Measurements from ENCODE around the gene POLR2E. TPM values are rescaled to one million over a fixed set of nuclear protein-coding genes. Genes with fewer than 3 reads are reported as not detected.

The POLR2E gene
- total RNA-seq, 1 donor, result 91.2 TPM

DNA sequence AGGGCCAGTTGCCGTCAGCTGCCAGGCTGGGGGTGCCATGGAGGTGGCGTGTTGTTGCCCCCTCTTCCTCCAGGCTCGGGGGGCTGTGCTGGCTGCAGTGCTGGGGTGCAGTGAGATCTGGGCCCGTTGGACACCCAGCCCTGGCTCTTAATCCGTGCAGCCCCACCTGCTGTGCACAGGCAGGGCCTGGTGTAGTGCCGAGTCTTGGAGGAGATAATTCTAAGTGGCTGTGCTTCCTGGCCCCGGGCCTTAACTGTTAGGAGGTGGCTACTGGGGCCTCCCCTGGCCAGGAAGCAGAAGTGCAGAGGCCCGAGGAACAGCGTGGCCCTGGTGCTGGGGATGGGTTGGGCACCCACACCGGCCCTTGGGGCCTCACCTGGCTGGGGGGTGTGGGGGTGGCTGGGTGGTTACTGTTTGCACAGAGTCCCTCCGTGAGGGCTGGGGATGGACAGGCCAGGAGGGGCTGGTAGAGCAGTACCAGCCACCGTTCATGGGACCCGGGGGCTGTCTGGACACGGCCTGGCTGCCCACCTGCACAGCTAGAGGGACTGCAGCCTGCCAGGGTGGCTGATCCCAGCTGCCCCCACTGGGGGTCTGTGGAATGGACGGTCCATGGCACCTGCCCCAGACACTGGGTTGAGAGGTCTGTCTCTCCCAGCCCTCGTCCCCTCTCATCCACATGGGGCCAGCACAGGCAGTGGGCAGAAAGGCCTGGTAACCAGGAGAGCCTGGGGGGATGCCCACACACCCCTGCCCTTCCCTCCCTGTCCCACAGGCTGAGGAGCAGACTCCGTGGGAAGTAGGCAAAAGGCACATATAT is 11.9 kb upstream of the POLR2E start:
- peak; percentile 67 for DNase-seq (ENCODE audit: low read depth)
- H3K4me3 ChIP-seq (ENCODE audit: low read depth, low read length), result no peak overlapping the region
- TF ChIP-seq, protein P1, sequence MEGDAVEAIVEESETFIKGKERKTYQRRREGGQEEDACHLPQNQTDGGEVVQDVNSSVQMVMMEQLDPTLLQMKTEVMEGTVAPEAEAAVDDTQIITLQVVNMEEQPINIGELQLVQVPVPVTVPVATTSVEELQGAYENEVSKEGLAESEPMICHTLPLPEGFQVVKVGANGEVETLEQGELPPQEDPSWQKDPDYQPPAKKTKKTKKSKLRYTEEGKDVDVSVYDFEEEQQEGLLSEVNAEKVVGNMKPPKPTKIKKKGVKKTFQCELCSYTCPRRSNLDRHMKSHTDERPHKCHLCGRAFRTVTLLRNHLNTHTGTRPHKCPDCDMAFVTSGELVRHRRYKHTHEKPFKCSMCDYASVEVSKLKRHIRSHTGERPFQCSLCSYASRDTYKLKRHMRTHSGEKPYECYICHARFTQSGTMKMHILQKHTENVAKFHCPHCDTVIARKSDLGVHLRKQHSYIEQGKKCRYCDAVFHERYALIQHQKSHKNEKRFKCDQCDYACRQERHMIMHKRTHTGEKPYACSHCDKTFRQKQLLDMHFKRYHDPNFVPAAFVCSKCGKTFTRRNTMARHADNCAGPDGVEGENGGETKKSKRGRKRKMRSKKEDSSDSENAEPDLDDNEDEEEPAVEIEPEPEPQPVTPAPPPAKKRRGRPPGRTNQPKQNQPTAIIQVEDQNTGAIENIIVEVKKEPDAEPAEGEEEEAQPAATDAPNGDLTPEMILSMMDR (IDR thresholded peaks at IDR 0.05; ENCODE audit: insufficient read depth, low read length), result peak; percentile 35

DNA sequence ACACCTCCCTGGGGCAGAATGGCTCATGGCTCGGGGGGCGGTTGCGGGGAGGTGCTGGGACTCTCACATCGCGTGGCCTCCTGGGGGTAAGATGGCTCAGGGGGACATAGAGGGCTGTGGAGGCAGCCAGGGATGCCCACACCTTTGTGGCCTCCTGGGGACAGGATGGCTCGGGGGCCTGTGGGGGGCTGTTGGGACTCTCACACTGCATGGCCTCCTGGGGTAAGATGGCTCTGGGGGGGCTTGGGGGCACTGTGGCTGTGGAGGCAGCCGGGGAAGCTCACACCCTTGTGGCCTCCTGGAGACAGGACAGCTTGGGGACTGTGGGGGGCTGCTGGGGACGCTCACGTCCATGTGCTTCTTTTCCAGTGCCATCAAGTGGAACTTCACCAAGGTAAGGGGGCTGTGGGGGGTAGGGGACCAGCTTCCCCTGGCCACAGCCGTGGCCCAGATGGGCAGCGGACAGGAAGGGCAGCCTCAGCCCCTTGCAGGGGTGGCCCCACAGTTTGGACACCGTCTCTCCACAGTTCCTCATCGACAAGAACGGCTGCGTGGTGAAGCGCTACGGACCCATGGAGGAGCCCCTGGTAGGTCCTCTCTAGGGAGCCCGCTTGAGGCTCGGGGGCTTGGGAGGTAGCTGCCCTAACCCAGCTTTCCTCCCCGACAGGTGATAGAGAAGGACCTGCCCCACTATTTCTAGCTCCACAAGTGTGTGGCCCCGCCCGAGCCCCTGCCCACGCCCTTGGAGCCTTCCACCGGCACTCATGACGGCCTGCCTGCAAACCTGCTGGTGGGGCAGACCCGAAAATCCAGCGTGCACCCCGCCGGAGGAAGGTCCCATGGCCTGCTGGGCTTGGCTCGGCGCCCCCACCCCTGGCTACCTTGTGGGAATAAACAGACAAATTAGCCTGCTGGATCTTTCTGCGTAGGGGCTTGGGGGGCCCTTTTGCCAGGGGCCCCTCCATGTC is 11.0 kb upstream of the POLR2E start:
- no peak for DNase-seq (ENCODE audit: low read depth)
- TF ChIP-seq, protein P1 (IDR thresholded peaks at IDR 0.05; ENCODE audit: insufficient read depth, low read length), result peak; percentile 5
- peak overlapping the region; percentile 80 for H3K4me3 ChIP-seq (ENCODE audit: low read depth, low read length)

DNA sequence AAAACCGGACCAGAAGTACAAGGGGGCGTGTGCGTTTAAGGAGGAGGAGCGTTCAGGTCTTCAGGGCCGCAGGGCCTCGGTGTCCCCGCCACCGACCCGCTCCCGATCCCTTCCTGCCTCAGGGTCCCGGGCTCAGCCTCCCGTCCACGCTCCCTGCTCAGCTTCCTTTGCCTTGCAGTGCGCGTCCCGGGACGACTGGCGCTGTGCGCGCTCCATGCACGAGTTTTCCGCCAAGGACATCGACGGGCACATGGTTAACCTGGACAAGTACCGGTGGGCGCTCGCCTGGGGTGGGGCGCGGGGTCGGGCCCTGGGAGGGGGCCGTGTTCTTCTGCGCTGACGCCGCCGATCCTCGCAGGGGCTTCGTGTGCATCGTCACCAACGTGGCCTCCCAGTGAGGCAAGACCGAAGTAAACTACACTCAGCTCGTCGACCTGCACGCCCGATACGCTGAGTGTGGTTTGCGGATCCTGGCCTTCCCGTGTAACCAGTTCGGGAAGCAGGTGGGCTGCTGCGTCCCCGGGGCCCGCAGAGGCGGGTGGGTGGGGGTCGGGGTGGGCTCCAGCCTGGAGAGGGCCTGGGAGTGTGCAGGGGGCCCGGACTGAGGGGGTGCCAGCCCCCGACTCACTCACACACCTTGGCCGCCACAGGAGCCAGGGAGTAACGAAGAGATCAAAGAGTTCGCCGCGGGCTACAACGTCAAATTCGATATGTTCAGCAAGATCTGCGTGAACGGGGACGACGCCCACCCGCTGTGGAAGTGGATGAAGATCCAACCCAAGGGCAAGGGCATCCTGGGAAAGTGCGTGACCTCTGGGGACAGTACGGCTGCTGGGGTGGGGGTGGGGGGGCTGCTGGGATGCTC is 10.1 kb upstream of the POLR2E start:
- peak overlapping the region; percentile 80 for H3K4me3 ChIP-seq (ENCODE audit: low read depth, low read length)
- TF ChIP-seq, protein P1 (IDR thresholded peaks at IDR 0.05; ENCODE audit: insufficient read depth, low read length), result no peak
- peak; percentile 49 for DNase-seq (ENCODE audit: low read depth)

DNA sequence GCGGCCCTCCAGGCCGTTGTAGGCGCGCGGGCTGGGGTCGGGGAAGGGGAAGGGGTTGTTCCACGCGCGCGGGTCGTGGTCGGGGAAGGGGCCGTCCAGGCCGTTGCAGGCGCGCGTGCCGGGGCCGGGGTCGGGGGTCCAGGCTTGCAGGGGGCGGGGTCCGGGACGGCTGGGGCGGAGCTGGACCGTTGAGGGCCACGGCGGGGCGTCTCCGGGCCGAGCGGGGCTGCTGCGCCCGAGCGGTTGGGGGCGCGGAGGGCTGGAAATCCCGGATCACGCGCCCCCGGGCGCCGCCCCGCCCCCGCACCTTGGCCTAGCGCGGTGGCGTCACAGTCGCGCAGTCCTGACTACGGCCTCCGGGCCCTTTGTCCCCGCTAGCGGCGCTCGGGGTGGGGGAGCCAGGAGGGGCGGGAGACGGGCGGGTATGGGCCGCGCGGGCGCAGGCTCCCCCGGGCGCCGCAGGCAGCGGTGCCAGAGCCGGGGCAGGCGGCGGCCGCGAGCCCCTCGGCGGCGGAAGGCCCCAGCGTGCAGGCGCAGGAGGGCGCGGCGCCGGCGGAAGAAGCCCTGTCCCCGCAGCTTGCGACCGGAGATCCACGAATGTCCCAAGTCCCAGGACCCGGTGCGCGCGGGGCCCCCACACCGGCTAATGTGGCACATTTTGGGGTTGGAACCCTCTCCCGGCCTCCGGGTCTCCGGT is 9.3 kb upstream of the POLR2E start:
- peak; percentile 72 for DNase-seq (ENCODE audit: low read depth)
- TF ChIP-seq, protein P1 (IDR thresholded peaks at IDR 0.05; ENCODE audit: insufficient read depth, low read length), result peak; percentile 10

DNA sequence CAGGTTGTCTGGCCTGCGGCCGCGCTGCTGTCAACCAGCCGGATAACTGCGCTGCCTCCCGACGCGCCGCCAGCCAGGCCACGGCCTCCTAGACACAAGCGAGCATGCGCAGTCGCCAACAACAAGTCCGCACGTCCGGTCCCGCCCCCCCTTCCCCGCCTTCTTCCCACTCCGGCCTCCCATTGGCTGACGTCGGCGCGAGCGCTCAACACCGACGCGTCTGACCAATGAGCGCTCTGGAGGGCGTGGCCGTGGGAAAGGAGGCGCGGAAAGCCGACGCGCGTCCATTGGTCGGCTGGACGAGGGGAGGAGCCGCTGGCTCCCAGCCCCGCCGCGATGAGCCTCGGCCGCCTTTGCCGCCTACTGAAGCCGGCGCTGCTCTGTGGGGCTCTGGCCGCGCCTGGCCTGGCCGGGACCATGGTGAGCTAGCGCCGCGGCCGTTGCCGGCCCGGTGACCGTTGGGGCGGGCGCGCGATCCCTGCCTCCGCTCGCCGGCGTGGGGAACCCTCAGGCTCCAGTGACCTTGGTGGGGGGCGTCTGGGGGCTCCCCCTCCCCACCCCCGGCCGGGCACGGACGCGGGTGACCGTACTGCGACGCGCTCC is 8.6 kb upstream of the POLR2E start, which contains the start of gene GPX4:
Gene GPX4 (plus strand): TSS at position 287 of the 603 bp plus-strand sequence. CDS start 50 bp downstream, at position 337.
- H3K4me3 ChIP-seq (ENCODE audit: low read depth, low read length), result peak within 1 kb of the TSS; percentile 80
- DNase-seq (ENCODE audit: low read depth), result peak; percentile 99
- TF ChIP-seq, protein P1 (IDR thresholded peaks at IDR 0.05; ENCODE audit: insufficient read depth, low read length), result no peak

More for the DNA sequence above, 9.3 kb upstream of the POLR2E start:
- peak overlapping the region; percentile 80 for H3K4me3 ChIP-seq (ENCODE audit: low read depth, low read length)
